K562 treated with DMSO at 1 percent for 12 hours (cell line): ENCODE results near the gene OR51Q1. TPM values are rescaled to one million over a fixed set of nuclear protein-coding genes. Genes with fewer than 3 reads are reported as not detected.

Experiments used
- total RNA-seq: library from RNA; unstranded; fragments of 300-600 nt; gene quantifications from 2 replicates; pipeline ENCODE4 v1.2.3, GENCODE V29; 2022; ENCODE audit not compliant: insufficient read depth

The OR51Q1 gene, protein sequence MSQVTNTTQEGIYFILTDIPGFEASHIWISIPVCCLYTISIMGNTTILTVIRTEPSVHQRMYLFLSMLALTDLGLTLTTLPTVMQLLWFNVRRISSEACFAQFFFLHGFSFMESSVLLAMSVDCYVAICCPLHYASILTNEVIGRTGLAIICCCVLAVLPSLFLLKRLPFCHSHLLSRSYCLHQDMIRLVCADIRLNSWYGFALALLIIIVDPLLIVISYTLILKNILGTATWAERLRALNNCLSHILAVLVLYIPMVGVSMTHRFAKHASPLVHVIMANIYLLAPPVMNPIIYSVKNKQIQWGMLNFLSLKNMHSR
- not detected in 2 replicates for total RNA-seq

DNA sequence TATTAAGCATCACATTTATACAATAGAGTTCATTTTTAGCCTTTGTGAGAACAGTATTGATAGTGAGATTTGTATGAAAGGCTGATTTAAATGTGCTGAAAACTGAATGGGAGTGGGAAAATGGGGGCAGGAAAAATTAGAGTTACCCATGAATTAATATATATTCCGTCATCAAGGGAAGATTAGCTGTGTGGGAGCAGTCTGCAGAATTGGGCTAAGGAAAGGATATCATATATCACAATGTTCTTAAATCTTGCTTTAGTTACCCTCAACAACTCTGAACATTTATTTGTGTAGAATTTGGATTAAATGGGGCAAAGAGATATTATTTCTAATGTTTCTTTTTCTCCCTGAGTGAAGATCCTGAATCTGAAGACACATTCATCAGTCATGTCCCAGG is at the start of gene OR51Q1:
Gene OR51Q1, plus strand, starts transcription at position 301 of the 400 bp plus-strand sequence. Its CDS starts 90 bp downstream, at position 391.

DNA sequence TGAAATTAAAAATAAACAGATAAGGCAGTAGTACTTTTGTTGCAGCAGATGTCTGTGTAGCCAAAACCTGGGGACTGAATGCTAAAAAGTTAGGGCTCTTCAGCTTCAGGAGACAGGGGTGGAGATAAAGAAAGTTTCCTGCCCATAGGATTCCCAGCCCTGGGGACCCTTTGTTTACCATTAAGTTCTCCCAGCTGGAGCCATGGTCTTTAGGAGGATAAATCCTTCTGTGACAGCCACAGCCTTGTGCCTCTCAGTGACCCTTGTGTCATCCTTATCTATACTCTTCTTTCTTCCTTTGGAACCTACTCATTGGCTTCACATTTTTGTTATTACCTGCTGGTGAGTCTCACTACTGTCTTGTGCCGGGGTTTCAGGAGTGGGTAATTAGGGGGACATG is 38.3 kb upstream of the OR51Q1 start, which contains the start of gene OR51M1:
Gene OR51M1, plus strand, starts transcription at position 237 of the 400 bp plus-strand sequence. CDS start 5,587 bp downstream, outside the sequence.

DNA sequence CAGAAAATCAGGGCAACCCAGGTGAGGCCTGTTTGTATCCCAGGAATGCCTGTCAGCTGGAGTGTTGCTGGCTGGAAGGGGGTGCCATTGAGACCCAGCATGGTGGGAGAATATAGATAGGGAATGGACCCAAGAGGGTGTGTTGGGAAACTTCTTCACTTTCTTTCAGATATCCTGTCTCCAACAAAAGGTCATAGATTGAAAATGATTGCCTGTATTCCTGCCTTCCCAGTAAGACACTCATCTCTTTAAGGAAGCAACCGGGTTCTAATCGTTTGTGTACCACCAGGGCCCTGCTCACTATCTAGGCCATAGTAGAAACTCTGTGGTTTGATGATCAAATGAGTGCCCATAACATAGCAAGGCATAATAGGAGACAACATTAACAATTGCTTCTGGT is 19.5 kb downstream of the OR51Q1 start, which contains the start of gene OR51I1:
Gene OR51I1, minus strand, starts transcription at position 101 of the 400 bp plus-strand sequence. Its CDS starts 0 bp downstream, at position 101.

DNA sequence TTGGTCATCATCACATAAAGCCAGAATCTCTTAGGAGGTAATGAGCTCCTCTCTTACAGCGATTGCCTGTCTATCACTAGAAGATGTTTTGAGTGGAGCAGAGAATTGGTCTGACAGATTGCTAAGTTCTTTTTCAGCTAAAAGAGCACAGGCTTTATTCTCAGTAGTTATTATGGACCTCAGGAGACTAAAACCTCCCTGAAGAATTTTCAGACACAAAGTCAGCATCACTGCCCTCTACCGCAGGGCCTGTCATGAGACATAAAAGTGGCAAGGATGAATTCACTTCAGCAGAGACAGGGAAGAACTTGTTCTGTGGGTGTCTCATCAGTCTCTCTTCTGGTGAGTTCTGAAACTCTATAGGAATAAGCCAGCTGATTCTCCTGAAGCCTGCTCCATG is 27.1 kb downstream of the OR51Q1 start, which contains the start of gene OR51I2:
Gene OR51I2, plus strand, starts transcription at position 301 of the 400 bp plus-strand sequence. CDS start 4,166 bp downstream, outside the sequence.

Other genes starting within 250 kb of the OR51Q1 start
- gene OR51V1, start 221.4 kb upstream of the OR51Q1 start, total RNA-seq = not detected in 2 replicates
- gene HBB, start 195.0 kb upstream of the OR51Q1 start, total RNA-seq = not detected in 2 replicates
- gene HBD, start 187.6 kb upstream of the OR51Q1 start, total RNA-seq = 3.1 and 8.7 TPM in 2 replicates
- 306 and 577 TPM in 2 replicates for gene HBG1, start 172.3 kb upstream of the OR51Q1 start, total RNA-seq
- 1,639 and 2,641 TPM in 2 replicates for gene HBG2, start 167.3 kb upstream of the OR51Q1 start, total RNA-seq
- 1,099 and 1,561 TPM in 2 replicates for gene HBE1, start 152.2 kb upstream of the OR51Q1 start, total RNA-seq
- 17.7 and 70.6 TPM in 2 replicates for gene OR51B4, start 120.2 kb upstream of the OR51Q1 start, total RNA-seq
- gene OR51B2, start 97.8 kb upstream of the OR51Q1 start, total RNA-seq = 2.2 TPM in 1 of 2 replicates, not detected in the other
- gene OR51B5, start 78.6 kb upstream of the OR51Q1 start, total RNA-seq = 36.4 and 64.3 TPM in 2 replicates
- not detected in 2 replicates for gene OR51B6, start 70.6 kb upstream of the OR51Q1 start, total RNA-seq
- not detected in 2 replicates for gene OR51M1, start 38.3 kb upstream of the OR51Q1 start, total RNA-seq
- not detected in 2 replicates for gene OR51I1, start 19.4 kb downstream of the OR51Q1 start, total RNA-seq
- not detected in 2 replicates for gene OR51I2, start 27.2 kb downstream of the OR51Q1 start, total RNA-seq
- not detected in 2 replicates for gene OR52D1, start 66.6 kb downstream of the OR51Q1 start, total RNA-seq
- gene UBQLN3, start 87.8 kb downstream of the OR51Q1 start, total RNA-seq = not detected in 2 replicates
- gene UBQLNL, start 94.6 kb downstream of the OR51Q1 start, total RNA-seq = 0.63 TPM in 1 of 2 replicates, not detected in the other
- 0.78 TPM in 1 of 2 replicates, not detected in the other for gene OR52H1, start 126.4 kb downstream of the OR51Q1 start, total RNA-seq
- not detected in 2 replicates for gene OR52B6, start 158.8 kb downstream of the OR51Q1 start, total RNA-seq
- 9.7 and 20.8 TPM in 2 replicates for gene TRIM6, start 174.5 kb downstream of the OR51Q1 start, total RNA-seq
- gene TRIM34, start 202.9 kb downstream of the OR51Q1 start, total RNA-seq = 0.94 and 4.2 TPM in 2 replicates